ENCODE results near the gene MOB1A. TPM values are rescaled to one million over a fixed set of nuclear protein-coding genes. Genes with fewer than 3 reads are reported as not detected.
A peak's percentile ranks its signal among the peaks of the same experiment; 100 is the strongest.

MOB1A gene
- total and polyA plus RNA-seq, 2 of the 13 experiments (the other 11 are each of a cell fraction or from before 2014, with no cell fraction given): 48.2 to 139 TPM

- TF ChIP-seq KDM5B (CRISPR knock-in tag; IDR thresholded peaks at IDR 0.05; ENCODE audit: borderline replicate concordance) (peak; percentile 97), ZNF841 (CRISPR knock-in tag; IDR thresholded peaks at IDR 0.05; ENCODE audit: borderline replicate concordance) (no peak), ZBTB46 (CRISPR knock-in tag; IDR thresholded peaks at IDR 0.05; ENCODE audit: borderline replicate concordance) (no peak), CHD4 (IDR thresholded peaks at IDR 0.05; ENCODE audit: borderline replicate concordance, low read length) (peak; percentile 95), ZNF563 (CRISPR knock-in tag; IDR thresholded peaks at IDR 0.05) (peak; percentile 98), ZNF441 (CRISPR knock-in tag; IDR thresholded peaks at IDR 0.05; ENCODE audit: borderline replicate concordance) (peak; percentile 90), TARDBP (CRISPR knock-in tag; IDR thresholded peaks at IDR 0.05) (peak; percentile 97), RFX1 (IDR thresholded peaks at IDR 0.05) (no peak), TOE1 (CRISPR knock-in tag; IDR thresholded peaks at IDR 0.05) (peak; percentile 82; the same call in 1 of the 2 replicates), ZNF775 (CRISPR knock-in tag; IDR thresholded peaks at IDR 0.05; ENCODE audit: borderline replicate concordance) (peak; percentile 69), AHR (CRISPR knock-in tag; IDR thresholded peaks at IDR 0.05) (peak; percentile 99), ZZZ3 (CRISPR knock-in tag; IDR thresholded peaks at IDR 0.05; ENCODE audit: borderline replicate concordance) (peak; percentile 76; the same call in 1 of the 2 replicates), ZNF275 (CRISPR knock-in tag; IDR thresholded peaks at IDR 0.05; ENCODE audit: borderline replicate concordance) (0 out of 2 replicates have a peak, but pooled peaks have one; percentile 63), MTA3 (CRISPR knock-in tag; IDR thresholded peaks at IDR 0.05) (no peak), HIVEP1 (CRISPR knock-in tag; IDR thresholded peaks at IDR 0.05) (peak; percentile 94), THAP7 (CRISPR knock-in tag; IDR thresholded peaks at IDR 0.05) (peak; percentile 86; the same call in 1 of the 2 replicates), ZNF615 (CRISPR knock-in tag; IDR thresholded peaks at IDR 0.05; ENCODE audit: borderline replicate concordance) (peak; percentile 93; the same call in 1 of the 2 replicates), KMT2A (CRISPR knock-in tag; IDR thresholded peaks at IDR 0.05) (peak; percentile 83), ZNF614 (CRISPR knock-in tag; IDR thresholded peaks at IDR 0.05; ENCODE audit: borderline replicate concordance) (peak; percentile 98; the same call in 1 of the 2 replicates), ZBED4 (CRISPR knock-in tag; IDR thresholded peaks at IDR 0.05; ENCODE audit: borderline replicate concordance) (0 out of 2 replicates have a peak, but pooled peaks have one; percentile 15), SIN3B (IDR thresholded peaks at IDR 0.05; ENCODE audit: low read length) (peak; percentile 62; the same call in 1 of the 2 replicates), NFKBIZ (CRISPR knock-in tag; IDR thresholded peaks at IDR 0.05) (peak; percentile 37; the same call in 1 of the 2 replicates)
Observed at GRCh38 chr2:74119912-74120825, 58.5 kb downstream of the MOB1A start (continued).
